SW 1271 (cell line): ENCODE results near the gene GMDS.

Experiments used
- DNase-seq, 2 experiments: peaks; one replicate each; lab custom pipeline; 2025; lab: John Stamatoyannopoulos, UW

GMDS gene

DNA sequence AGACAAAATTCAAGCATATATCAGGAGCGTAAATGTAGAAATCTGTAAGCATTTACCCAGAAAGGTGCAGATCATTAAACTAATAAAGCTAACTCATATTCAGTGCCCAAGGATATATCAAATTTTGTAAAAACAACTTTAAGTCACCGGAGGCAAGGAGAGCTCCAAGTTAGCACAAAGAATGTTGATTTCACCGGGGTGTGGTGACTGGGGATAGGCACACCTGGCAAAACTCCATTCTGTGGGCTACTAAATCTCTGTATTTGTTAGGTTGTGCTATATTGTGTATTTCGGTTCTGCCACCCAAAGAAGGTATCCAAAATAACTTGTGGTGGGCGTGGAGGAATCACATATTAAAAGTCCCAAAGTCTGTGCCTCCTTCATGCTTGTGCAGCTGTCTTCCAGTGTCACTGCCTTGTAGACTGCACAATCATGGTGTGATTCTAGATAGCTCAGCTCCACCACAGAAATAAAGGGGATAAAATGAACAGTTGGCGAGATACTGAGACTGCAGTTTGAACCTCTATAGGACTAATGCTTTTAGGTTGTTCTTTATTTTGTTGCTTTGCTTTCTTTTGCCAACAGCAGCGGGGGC is 111.6 kb downstream of the GMDS start:
- DNase-seq, result no peak

DNA sequence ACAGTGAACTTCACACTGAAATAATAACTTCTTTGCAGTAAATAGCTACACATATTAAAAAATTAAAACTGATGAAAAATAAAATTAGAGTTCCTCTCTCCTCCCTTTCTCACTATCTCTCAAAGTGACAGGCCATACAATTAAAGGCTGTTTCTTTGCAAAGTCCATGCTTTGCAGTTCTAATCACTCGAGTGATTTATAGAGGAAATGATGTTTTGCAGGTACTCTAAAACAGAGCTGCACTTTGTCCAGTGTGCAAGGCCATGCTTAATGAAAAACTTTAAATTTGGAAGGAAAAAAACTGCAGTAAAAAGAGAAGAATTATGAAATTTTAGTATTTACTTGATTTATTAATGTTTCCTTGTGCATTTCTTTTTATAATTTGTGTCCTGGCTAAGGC is 112.5 kb downstream of the GMDS start:
- no peak for DNase-seq

DNA sequence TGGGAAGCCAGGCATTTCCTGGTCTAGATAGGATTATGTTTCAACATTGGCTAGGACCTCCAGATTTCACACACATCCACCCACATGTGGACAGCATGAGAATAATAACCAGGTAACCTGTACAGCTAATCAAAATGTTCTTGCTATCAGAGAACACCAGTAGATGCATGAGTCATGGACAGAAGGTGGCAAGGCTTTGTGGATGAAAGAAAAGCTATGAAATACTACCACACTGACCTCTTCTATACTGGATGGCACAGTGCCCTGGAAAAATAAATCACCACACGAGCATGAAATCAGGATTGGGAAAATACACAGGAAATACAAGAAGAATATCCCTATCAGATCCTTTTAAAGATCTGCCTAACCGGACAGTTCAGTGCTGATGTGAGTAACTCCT is 113.0 kb downstream of the GMDS start:
- no peak for DNase-seq

- DNase-seq, result no peak
Measured at GRCh38 chr6:2129182-2129621, 116.2 kb downstream of the GMDS start.

- no peak for DNase-seq
Measured at GRCh38 chr6:2127484-2127911, 117.9 kb downstream of the GMDS start.

GRCh38 chr6:2126351-2126750 is 119.1 kb downstream of the GMDS start:
- DNase-seq, result no peak

DNA sequence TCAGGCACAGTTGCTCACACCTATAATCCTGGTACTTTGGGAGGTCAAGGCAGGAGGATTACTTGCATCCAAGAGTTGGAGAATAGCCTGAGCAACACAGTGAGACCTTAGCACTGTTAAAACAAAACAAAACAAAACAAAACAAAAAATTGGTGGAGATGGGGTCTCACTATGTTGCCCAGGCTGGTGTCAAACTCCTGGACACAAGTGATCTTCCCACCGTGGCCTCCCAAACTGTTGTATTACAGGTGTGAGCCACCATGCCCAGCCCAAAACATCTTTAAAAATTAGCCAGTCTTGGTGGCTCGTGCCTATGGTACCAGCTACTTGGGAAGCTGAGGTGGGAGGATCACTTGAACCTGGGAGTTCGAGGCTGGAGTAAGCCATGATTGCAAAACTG is 120.2 kb downstream of the GMDS start:
- no peak for DNase-seq

DNA sequence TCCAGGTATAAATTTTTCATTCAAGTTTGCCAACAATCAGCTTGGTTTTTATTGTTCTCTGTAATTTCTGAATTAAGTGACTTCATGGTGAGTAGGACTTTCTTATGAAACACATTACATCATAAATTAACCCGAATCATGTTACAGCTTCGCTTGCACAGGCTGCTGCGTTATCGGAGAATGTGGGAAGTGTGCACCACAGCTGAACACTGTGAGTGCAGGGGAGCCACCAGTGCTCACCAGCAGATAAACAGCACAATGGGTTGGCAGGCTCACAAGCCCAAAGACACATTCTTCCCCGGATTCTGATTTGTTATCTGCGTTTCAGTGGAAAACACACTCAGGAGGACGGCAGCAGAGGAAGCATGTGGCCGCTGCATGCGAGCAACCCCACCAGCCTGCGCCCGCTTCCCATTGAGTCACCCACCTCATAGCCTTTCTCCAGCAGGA is 121.1 kb downstream of the GMDS start:
- DNase-seq, result no peak

- DNase-seq, result no peak
Measured at GRCh38 chr6:2120912-2121311, 124.5 kb downstream of the GMDS start.

GRCh38 chr6:2119275-2119674 is 126.1 kb downstream of the GMDS start:
- DNase-seq, result no peak

- no peak for DNase-seq
Measured at GRCh38 chr6:2118136-2118535, 127.3 kb downstream of the GMDS start.

- no peak for DNase-seq
Measured at GRCh38 chr6:2117447-2117846, 128.0 kb downstream of the GMDS start.

DNA sequence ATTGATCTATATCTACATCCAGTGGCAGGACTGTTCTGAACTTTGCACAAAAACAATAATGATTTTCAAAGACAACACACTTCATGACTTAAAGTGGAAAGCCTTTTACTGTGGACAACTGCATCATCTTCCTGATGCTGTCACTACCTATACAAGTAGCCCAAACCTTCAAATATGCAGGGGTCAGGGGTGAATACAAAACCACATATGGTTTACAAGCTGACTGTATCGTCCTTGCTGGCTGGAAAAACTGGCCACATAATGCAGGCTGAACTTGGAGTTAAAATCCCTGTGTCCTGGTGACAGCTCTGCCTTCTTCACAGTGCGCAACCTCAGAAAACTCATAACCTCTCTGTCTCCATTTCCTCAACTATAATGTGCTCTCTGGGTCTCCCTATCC is 128.9 kb downstream of the GMDS start:
- DNase-seq, result no peak

DNA sequence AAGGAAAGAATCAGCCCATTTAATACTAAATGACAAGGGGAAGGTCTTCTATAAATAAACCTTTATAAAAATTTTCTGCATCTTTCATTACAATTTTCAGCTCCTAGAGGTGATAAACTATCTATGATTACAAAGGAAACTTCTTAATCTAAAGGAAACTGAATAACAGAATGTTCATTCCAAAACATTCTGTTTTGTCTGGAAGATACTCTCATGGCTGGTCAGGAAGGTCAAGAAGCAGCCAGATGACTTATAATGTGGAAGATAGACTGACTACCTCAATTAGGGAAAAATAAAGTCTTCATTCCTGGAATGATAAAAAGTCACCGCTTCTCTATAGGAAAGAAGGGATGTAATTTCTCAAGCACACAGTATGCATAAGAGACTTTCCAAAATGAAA is 131.3 kb downstream of the GMDS start:
- no peak for DNase-seq

GRCh38 chr6:2111162-2111677 is 134.2 kb downstream of the GMDS start:
- DNase-seq, result no peak

DNA sequence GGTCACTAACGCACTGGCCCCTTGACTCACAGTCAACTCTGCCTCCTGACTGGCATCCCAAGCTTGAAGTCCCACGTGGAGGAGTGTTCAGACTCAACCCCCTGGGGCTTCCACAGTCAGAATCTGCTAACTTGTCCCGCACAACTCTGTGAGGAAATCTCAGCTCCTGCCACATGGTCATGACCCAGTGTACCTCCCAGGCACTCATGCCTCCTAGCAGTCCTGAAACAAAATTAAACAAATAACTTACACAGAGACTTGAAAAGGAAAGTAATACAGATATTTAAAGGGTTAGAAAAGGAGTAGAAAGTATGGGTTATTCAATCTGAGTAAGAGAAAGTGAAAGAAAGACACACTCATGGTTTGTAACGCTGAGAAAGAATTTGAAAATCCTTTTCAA is 134.9 kb downstream of the GMDS start:
- DNase-seq, result no peak

DNA sequence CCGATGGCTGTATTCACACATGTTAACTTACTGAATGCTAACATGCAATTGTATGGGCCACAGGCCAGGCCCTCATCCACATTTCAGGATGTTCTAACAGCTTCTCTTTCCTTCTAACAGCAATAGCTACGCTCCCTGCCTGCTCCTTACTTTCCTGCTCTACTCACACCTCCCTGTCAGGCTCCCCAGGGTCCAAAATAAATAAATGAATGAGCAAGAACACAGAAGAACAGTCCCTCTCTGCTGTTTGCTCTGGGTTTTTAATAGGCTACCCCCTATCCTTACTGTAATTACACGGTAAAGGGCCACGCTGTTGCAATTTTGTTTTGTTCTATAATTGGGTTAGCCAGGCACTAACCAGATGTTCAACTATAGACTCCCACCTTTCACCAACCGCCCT is 135.6 kb downstream of the GMDS start:
- no peak for DNase-seq

GRCh38 chr6:2108700-2109306 is 136.6 kb downstream of the GMDS start:
- DNase-seq, result no peak

DNA sequence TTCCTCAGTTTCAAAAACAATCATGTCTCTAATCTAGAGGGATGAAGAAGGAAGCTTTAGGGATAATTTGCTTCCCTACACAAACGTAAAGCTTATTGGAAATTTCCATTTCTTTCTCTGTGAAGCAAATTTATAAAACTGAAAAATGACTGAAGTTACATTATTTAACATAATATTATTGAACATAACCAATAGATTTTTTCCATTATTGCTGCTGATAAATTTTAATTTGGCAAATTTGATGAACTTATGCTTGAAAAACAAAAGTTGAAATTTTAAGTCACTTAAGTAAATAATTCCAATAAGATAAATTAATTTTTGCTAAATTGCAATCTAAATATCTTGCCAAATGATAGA is 140.9 kb downstream of the GMDS start:
- no peak for DNase-seq

DNA sequence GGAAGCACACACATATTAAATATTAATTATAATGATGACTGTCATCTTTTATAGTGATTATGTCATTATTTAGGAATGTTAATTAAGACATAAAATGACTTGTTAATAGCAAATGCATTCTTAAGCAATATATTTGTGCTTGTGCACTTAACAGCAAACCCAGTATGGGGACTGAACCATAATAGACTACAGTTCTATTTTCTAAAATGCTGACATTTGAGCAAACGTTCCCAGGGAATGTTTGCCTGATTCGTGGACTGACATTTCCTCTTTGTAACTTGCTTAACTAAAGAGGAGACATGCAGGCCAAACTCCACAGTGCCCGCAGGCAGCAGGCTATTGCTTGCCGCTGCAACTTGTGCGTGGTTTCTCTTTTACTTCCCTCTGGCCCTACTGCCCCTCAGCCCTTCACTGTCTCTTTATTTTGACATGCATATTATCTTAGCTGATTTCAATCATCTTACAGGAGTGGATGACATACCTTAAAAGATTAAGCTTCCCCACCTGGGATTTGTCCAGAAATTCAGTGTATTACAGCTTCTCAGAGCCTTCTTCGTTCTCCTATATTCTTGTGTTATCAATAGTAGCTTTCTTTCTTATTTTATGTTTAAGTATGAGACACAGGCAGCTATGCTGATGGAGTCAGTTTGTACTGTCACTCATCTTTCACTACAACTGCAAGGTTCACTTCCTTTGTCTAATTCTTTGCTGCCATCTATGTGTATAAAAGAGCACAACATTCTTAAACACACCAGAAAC is 141.5 kb downstream of the GMDS start:
- peak; percentile 8 to 56 for DNase-seq

- DNase-seq, result no peak
Measured at GRCh38 chr6:2102966-2103365, 142.4 kb downstream of the GMDS start.

- DNase-seq, result no peak
Measured at GRCh38 chr6:2102316-2102883, 143.0 kb downstream of the GMDS start.

DNA sequence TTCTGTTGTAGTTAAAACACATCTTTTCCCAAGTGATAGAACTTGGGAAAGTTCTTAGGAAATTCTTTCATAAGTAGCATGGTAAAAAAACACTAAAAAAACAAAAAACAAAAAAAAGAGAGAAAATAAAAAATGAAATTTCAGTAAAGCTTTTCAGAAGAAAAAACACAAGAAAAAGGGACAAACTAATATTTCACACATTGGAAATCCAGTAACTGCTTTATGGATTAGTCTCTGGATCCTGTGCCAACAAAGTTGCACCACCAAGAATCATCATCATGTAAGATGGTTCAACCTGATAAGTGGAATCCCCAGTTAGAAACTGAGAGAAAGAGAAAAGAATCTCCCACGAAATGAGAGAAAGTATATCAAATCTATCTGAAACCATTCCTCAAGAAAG is 144.2 kb downstream of the GMDS start:
- DNase-seq, result no peak
